Erythroblast (primary cell): ENCODE measurements around the gene FLII.

Experiments used
- GATA1 ChIP-seq: IDR thresholded peaks from 2 replicates; pipeline ENCODE4 v1.6.1; 2011; ENCODE audit warnings: low read depth, mild to moderate bottlenecking, control low read depth, low read length, moderate library complexity
- POLR2A ChIP-seq: IDR thresholded peaks from 2 replicates; pipeline ENCODE4 v1.6.1; 2011; ENCODE audit warnings: mild to moderate bottlenecking, low read length

- no peak for TF ChIP-seq POLR2A
- no peak for TF ChIP-seq GATA1
Measured at GRCh38 chr17:18201108-18201507, 57.4 kb downstream of the FLII start.
